Fibroblast of the aortic adventitia (primary cell): ENCODE measurements around the gene TBRG1. TPM values are rescaled to one million over a fixed set of nuclear protein-coding genes. Genes with fewer than 3 reads are reported as not detected.

Source experiments
- DNase-seq: peaks from one replicate; pipeline ENCODE4 v3.0.0-alpha.2; 2010; ENCODE audit warnings: low read depth
- H3K4me3 ChIP-seq: 2 replicates; pipeline ENCODE4 v1.5.1; 2011; ENCODE audit warnings: low read depth, mild to moderate bottlenecking, control low read depth, low read length, moderate library complexity
- total RNA-seq: library from RNA; depleted of rRNA; stranded (reverse); fragments of >200 nt; gene quantifications from 2 replicates; pipeline ENCODE4 v1.2.3, GENCODE V29; 2012; ENCODE audit warnings: low replicate concordance
- TF ChIP-seq, protein P1 (sequence below): IDR thresholded peaks from 2 replicates; pipeline ENCODE4 v1.5.1; 2011; ENCODE audit warnings: mild to moderate bottlenecking, low read length, control low read depth, inconsistent platforms; ENCODE audit not compliant: insufficient read depth

Gene TBRG1, protein sequence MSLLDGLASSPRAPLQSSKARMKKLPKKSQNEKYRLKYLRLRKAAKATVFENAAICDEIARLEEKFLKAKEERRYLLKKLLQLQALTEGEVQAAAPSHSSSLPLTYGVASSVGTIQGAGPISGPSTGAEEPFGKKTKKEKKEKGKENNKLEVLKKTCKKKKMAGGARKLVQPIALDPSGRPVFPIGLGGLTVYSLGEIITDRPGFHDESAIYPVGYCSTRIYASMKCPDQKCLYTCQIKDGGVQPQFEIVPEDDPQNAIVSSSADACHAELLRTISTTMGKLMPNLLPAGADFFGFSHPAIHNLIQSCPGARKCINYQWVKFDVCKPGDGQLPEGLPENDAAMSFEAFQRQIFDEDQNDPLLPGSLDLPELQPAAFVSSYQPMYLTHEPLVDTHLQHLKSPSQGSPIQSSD
- 31.2 and 46.2 TPM in 2 replicates for total RNA-seq

DNA sequence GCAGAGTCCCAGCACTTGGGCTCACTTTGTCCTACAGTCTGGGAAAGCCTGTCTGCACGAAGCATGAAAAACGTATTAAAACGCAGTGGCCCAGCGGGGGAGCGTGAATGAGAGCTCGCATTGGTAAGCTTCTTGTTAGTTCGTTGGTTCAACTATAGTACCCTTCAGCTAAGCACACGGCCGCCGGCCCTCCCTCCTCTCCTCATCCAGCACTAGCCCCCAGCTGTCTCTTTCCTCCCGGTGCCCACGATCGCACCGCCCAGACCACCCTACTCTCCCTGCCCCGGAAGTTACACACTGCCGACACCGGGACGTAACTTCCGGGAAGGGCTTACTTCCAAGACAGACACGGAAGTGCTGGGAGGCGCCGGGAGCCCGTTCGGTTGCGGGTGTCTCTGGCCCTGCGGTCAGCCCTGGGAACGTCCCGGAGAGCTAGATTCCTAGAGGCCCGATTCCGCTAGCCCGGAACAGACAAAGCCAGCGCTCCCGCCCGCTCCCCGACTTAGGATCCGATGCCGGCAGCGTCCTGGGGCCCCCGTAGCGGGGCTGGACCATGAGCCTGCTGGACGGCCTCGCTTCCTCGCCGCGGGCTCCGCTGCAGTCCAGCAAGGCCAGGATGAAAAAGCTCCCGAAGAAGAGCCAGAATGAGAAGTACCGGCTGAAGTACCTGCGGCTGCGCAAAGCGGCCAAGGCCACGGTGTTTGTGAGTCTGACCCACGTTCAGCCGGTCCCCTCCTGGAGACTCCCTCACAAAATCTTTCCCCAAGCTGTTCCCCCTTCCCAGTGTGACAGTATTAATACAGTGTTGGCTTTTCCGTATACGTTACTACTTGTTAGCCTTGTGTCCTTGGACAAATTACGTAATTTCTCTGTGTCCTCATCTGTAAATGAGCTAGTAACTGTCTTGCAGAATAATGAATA lies at the start of gene TBRG1:
Gene TBRG1, plus strand, starts transcription at position 334 of the 921 bp plus-strand sequence. Its CDS starts 220 bp downstream, at position 554.
- peak; percentile 89 for DNase-seq
- TF ChIP-seq, protein P1, sequence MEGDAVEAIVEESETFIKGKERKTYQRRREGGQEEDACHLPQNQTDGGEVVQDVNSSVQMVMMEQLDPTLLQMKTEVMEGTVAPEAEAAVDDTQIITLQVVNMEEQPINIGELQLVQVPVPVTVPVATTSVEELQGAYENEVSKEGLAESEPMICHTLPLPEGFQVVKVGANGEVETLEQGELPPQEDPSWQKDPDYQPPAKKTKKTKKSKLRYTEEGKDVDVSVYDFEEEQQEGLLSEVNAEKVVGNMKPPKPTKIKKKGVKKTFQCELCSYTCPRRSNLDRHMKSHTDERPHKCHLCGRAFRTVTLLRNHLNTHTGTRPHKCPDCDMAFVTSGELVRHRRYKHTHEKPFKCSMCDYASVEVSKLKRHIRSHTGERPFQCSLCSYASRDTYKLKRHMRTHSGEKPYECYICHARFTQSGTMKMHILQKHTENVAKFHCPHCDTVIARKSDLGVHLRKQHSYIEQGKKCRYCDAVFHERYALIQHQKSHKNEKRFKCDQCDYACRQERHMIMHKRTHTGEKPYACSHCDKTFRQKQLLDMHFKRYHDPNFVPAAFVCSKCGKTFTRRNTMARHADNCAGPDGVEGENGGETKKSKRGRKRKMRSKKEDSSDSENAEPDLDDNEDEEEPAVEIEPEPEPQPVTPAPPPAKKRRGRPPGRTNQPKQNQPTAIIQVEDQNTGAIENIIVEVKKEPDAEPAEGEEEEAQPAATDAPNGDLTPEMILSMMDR, result no peak
- peak within 1 kb of the TSS; percentile 91 for H3K4me3 ChIP-seq

DNA sequence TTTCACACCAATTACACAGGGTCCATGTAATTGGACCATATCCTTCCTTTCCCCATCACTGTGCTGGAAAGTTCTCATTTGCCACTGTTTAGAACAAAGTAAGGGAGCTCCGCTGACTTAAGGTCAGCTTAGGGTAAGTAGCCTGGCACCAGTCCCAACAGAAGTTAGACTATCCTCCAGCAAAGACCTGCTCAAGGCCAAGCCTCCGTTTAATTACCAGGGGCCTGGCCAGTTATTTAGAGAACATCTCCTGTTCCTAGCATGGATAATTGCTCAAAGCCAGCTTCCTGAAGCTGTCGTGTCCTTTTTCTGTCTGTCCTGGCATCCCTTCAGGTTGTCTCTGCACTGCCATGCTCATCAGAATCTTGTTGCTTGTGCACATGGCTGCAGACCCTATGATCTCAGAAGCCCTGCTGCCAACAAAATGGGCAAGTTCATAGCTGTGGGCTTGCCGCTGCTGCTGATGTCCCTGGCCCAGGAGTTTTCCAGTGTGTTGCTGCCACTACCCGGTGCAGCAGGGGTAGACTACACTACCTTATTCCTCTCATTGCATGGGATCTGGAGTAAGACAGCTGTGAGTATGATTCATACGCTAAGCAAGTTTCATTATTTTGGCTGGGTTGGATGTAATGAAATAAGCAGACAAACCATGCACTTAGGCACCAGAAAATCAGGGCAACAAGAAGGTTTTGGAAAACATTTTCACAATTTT lies 44.8 kb upstream of the TBRG1 start:
- TF ChIP-seq, protein P1, result no peak
- H3K4me3 ChIP-seq, result no peak overlapping the region
- no peak for DNase-seq

DNA sequence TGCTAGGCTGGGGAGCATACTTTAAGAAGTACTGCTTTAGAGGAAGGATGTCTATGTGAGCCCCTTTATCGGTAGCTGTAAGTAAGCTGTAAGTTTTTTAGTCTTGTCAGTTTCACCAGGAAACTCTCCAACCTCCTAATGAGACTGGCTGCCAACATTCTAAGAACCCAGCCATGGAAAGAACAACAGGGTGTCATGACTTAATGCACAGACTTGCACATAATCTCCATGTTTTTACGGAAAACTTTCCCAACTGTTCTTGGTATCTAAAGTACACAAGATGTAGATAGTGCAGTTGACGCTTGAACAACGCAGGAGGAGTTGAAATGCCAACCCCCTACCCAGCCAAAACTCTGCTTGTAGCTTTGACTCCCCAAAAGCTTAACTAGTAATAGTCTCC lies 43.9 kb upstream of the TBRG1 start:
- TF ChIP-seq, protein P1, result no peak
- H3K4me3 ChIP-seq, result no peak overlapping the region
- DNase-seq, result no peak

DNA sequence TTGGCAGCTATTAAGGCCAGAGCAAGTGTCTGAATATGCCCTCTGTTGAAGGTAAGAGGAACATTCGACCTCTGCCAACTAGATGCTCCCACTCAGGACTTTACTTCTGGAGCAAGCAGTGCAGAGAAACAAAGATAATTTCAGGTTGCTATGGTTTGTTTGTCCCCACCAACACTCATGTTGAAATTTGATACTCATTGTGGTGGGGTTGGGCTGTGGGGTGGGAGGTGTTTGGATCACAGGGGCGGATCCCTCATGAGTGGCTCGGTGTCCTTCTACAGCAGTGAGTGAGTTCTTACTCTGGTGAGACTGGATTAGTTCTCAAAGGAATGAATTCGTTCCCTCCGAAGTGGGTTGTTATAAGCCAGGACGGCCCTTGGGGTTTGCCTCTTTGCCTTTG lies 40.8 kb upstream of the TBRG1 start:
- TF ChIP-seq, protein P1, result no peak
- no peak overlapping the region for H3K4me3 ChIP-seq
- DNase-seq, result no peak

DNA sequence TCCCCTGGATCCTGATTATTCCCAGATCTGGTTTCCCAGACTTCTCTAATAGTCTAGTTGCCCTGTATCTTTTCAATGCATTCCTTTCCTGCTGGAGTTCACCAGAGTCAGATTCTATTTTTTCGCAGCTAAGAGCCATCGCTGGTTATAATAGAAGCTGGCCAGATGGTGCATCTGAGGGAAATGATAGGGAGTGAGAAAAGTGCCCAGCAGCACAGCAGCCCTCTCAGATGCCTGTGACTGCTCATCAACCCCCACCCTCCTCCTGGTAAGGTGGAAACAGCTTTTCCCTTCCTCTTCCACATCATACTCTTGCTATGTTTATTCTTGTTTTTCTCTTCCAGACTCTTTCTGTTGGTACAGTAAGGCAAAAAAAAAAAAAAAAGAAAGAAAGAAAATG lies 40.1 kb upstream of the TBRG1 start:
- TF ChIP-seq, protein P1, result no peak
- H3K4me3 ChIP-seq, result no peak overlapping the region
- DNase-seq, result no peak

DNA sequence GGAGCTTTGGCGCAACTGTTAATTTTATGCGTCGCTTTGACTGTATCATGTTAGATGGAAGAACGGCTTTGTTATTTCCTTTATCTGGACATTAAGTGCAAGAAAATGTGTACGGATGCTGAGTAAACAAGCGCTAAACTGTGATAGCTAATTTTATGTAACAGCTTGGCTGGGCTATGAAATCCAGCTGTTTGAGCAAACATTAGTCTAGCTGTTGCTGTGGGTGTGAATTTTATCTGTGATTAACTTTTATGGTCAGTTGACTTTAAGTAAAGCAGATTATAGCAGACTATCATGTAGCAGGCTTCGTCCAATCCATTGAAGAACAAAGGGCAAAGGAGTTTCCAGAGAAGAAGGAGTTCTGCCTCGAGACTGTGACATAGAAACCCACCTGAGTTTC lies 38.9 kb upstream of the TBRG1 start:
- TF ChIP-seq, protein P1, result no peak
- DNase-seq, result no peak
- no peak overlapping the region for H3K4me3 ChIP-seq
